ENCODE results near the gene LIMS2.

The LIMS2 gene

GRCh38 chr2:127615511-127616166 lies 59.7 kb downstream of the LIMS2 start:
- peak overlapping the region; percentile 93 for H3K4me2 ChIP-seq (ENCODE audit: low read depth, low read length, poor library complexity, severe bottlenecking)
- H3K9me2 ChIP-seq (replicated peaks; ENCODE audit: low read depth, low read length) = no peaks in the 10 kb centered on the region
- no peaks in the 10 kb centered on the region for H3K36me3 ChIP-seq (ENCODE audit: insufficient read depth, low read length)
- H3F3A ChIP-seq (ENCODE audit: low read depth) = peaks cover 32% of the 10 kb centered on the region
- peak overlapping the region; percentile 39 for H2AFZ ChIP-seq (ENCODE audit: low read length)
- TF ChIP-seq EZH2phosphoT487 (IDR thresholded peaks at IDR 0.05; ENCODE audit: borderline replicate concordance) (no peak), CTCF (conservative IDR thresholded peaks at IDR 0.05; ENCODE audit: low read length) (no peak)
- H3K4me1 ChIP-seq (ENCODE audit: insufficient read depth, low read length, poor library complexity, severe bottlenecking) = peaks cover 68% of the 10 kb centered on the region
- H3K4me3 ChIP-seq (ENCODE audit: low read length, poor library complexity, severe bottlenecking) = peak overlapping the region; percentile 58
- H3K9me3 ChIP-seq (ENCODE audit: insufficient read depth, low read depth, low read length) = peaks cover 12% of the 10 kb centered on the region; the same call in 1 of the 2 replicates
- H3K9ac ChIP-seq (ENCODE audit: low read depth, low read length, poor library complexity, severe bottlenecking) = peak overlapping the region; percentile 77
- no peaks in the 10 kb centered on the region for H3K79me2 ChIP-seq (ENCODE audit: insufficient read depth, low read length)
- no peaks in the 10 kb centered on the region for H4K20me1 ChIP-seq (ENCODE audit: insufficient read depth, low read length, poor library complexity, severe bottlenecking)
- no peaks in the 10 kb centered on the region for H3K27me3 ChIP-seq (ENCODE audit: insufficient read depth, low read length, poor library complexity, severe bottlenecking)

GRCh38 chr2:127614731-127615130 lies 60.6 kb downstream of the LIMS2 start:
- Histone ChIP-seq H2AFZ (ENCODE audit: low read length) (no peak overlapping the region; the same call in 1 of the 2 replicates), H3K4me3 (ENCODE audit: low read length, poor library complexity, severe bottlenecking) (peak overlapping the region; percentile 58), H3F3A (ENCODE audit: low read depth) (peaks cover 32% of the 10 kb centered on the region), H3K36me3 (ENCODE audit: insufficient read depth, low read length) (no peaks in the 10 kb centered on the region), H3K4me1 (ENCODE audit: insufficient read depth, low read length, poor library complexity, severe bottlenecking) (peaks cover 59% of the 10 kb centered on the region), H3K27me3 (ENCODE audit: insufficient read depth, low read length, poor library complexity, severe bottlenecking) (no peaks in the 10 kb centered on the region), H3K9me3 (ENCODE audit: insufficient read depth, low read depth, low read length) (peaks cover 12% of the 10 kb centered on the region; the same call in 1 of the 2 replicates), H3K4me2 (ENCODE audit: low read depth, low read length, poor library complexity, severe bottlenecking) (peak overlapping the region; percentile 93), H3K9me2 (replicated peaks; ENCODE audit: low read depth, low read length) (no peaks in the 10 kb centered on the region), H3K79me2 (ENCODE audit: insufficient read depth, low read length) (no peaks in the 10 kb centered on the region), H4K20me1 (ENCODE audit: insufficient read depth, low read length, poor library complexity, severe bottlenecking) (no peaks in the 10 kb centered on the region), H3K9ac (ENCODE audit: low read depth, low read length, poor library complexity, severe bottlenecking) (peak overlapping the region; percentile 77)
- no peak for TF ChIP-seq CTCF (conservative IDR thresholded peaks at IDR 0.05; ENCODE audit: low read length)
- TF ChIP-seq EZH2phosphoT487 (IDR thresholded peaks at IDR 0.05; ENCODE audit: borderline replicate concordance) = no peak

GRCh38 chr2:127614246-127614645 lies 61.1 kb downstream of the LIMS2 start:
- no peaks in the 10 kb centered on the region for H3K27me3 ChIP-seq (ENCODE audit: insufficient read depth, low read length, poor library complexity, severe bottlenecking)
- TF ChIP-seq CTCF (conservative IDR thresholded peaks at IDR 0.05; ENCODE audit: low read length) (no peak), EZH2phosphoT487 (IDR thresholded peaks at IDR 0.05; ENCODE audit: borderline replicate concordance) (no peak)
- peaks cover 58% of the 10 kb centered on the region for H3K4me1 ChIP-seq (ENCODE audit: insufficient read depth, low read length, poor library complexity, severe bottlenecking)
- no peaks in the 10 kb centered on the region for H3K36me3 ChIP-seq (ENCODE audit: insufficient read depth, low read length)
- H3K9ac ChIP-seq (ENCODE audit: low read depth, low read length, poor library complexity, severe bottlenecking) = peak overlapping the region; percentile 77
- peaks cover 32% of the 10 kb centered on the region for H3F3A ChIP-seq (ENCODE audit: low read depth)
- peaks cover 12% of the 10 kb centered on the region; the same call in 1 of the 2 replicates for H3K9me3 ChIP-seq (ENCODE audit: insufficient read depth, low read depth, low read length)
- H3K4me3 ChIP-seq (ENCODE audit: low read length, poor library complexity, severe bottlenecking) = peak overlapping the region; percentile 58
- peak overlapping the region; percentile 93 for H3K4me2 ChIP-seq (ENCODE audit: low read depth, low read length, poor library complexity, severe bottlenecking)
- no peak overlapping the region for H2AFZ ChIP-seq (ENCODE audit: low read length)
- H3K9me2 ChIP-seq (replicated peaks; ENCODE audit: low read depth, low read length) = no peaks in the 10 kb centered on the region
- H4K20me1 ChIP-seq (ENCODE audit: insufficient read depth, low read length, poor library complexity, severe bottlenecking) = no peaks in the 10 kb centered on the region
- no peaks in the 10 kb centered on the region for H3K79me2 ChIP-seq (ENCODE audit: insufficient read depth, low read length)

All from Loucy (cell line).